Hematopoietic multipotent progenitor cell treated with erythropoietin and hydrocortisone succinate and interleukin-3 and kit ligand, for 8 days (in vitro differentiated cells): ENCODE measurements around the gene GJC1.
A peak's percentile ranks its signal among the peaks of the same experiment; 100 is the strongest.

Experiments
- DNase-seq: peaks from one replicate; pipeline ENCODE4 v3.0.0-alpha.2; 2015

Gene GJC1

DNA sequence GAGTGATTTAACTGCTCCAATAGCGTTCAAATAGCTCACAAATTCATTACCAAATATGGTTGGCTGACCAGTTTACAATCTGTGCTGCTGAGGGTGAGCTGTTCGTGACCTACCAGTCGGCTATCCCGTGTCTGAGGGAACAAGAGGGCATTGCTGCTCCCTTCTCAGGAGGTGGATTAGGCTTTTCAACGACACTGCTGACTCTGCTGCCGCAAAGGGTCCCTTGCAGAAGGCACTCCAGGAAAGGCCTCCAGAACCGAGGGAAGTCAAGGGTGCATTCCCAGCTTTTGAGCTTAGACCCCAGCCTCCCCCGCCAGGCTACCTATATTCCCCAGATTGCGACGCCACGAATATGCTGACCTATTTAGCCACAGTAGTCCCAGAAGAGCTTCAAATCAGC lies 32.3 kb downstream of the GJC1 start:
- no peak for DNase-seq

DNA sequence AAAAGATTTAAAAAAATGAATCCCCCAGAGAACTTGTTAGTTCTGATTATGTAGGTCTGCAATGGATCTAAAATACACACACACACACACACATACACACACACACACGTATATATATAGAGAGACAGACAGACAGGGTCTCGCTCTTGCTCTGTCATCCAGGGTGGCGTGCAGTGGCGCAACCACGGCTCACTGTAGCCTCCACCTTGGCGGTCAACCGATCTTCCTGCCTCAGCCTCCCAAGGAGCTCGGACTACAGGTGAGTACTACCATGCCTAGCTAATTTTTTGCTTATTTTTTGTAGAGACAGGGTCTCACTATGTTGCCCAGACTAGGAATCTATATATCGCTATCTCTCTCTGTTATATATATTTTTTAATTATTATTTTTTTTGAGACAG lies 33.4 kb downstream of the GJC1 start:
- DNase-seq = no peak

DNA sequence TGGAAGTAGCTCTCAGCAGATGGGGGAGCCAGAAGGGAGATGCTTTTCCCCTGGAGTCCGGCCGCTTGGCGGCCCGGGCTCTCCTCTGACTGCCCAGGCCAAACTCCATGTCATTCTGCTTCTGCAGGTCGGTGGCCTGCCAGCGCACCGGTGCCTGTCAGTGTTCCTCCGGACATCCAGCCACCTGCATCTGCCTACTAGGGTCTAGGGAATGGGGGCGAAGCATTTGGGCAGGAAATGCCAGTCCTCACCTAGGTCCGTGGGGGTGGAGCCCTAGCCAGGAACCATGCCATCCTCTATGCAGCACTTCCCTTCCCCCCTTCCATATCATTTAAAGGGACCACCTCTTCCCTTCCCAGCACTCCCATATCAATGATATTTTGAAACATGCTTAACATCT lies 34.2 kb downstream of the GJC1 start:
- DNase-seq = no peak

GRCh38 chr17:44795421-44795820 lies 34.7 kb downstream of the GJC1 start:
- no peak for DNase-seq

DNA sequence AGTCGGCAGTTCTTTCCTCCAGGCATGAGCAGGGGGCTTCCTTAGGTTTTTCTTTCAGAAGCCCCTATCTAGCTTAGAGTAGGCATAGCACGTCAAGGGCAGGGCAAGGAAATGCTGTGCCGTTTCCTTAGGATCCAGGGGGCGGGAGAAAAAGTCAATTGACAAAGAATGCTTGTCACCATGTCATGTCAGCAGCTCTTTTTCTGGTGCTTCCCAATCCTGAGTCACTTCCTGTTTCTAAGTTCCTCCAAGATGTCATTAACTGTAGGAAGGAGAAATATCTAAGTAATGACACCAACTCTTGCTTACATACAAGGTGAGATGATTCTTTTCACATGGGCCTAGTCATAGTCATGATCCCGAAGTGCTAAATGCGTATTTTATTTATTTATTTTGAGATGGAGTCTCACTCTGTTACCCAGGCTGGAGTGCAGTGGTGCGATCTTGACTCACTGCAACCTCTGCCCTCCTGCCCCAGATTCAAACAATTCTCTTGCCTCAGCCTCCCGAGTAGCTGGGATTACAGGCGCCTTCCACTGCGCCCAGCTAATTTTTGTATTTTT lies 35.2 kb downstream of the GJC1 start:
- DNase-seq = no peak

DNA sequence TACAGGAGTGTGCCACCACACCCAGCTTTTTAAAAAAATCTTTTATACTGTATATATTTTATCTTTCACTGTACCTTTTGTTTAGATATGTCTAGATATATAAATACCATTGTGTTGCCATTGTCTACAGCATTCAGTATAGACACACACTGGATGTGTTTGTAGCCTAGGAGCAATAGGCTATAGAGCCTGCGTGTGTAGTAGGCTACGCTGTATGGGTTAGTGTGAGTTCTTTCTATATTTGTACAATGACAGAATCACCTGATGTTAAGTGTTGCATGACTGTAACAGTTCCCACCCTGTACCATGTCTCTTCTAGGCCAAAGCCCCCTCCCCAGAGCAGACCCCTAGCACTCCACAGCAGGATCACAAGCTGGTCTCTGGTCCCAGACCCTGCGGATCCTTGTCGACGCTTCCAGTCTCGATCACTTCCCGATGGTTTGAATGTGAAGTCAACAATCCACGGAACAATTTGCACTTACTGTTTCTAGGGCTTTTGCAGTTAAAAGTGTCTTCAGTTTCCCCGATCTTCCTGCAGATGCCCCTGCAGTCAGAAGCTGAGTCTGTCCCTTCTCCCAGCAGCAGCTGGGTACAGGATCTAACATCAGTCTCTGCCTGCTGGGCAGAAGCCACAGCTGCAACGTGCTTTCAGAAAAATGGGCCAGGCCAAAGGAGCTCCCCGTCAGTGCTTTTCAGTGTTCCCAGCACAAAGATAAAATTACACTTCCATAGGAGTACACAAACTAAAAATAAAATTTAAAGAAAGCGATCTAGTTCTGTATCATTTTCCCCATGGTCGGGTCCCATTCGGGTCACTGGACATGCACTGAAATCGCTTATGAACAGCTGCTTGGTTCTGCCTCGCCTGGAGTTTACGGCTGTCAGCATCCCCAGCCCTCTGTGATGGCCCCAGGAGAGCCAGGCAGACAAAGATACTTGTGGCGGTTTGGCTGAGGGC lies 35.9 kb downstream of the GJC1 start:
- no peak for DNase-seq

DNA sequence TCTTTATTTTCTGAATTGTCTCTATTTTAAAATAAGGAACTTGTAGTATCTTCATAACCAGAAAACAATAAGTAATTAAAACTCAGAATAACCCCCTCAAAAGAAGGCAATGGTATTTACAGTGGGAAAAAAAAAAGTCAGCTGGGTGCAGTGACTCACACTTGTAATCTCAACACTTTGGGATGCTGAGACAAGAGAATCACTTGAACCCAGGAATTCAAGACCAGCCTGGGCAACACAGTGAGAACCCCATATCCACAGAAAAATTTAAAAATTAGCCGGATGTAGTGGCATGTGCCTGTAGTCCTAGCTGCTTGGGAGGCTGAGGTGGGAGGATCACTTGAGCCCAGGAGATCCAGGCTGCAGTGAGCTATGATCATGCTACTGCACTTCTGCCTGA lies 37.8 kb downstream of the GJC1 start:
- no peak for DNase-seq

DNA sequence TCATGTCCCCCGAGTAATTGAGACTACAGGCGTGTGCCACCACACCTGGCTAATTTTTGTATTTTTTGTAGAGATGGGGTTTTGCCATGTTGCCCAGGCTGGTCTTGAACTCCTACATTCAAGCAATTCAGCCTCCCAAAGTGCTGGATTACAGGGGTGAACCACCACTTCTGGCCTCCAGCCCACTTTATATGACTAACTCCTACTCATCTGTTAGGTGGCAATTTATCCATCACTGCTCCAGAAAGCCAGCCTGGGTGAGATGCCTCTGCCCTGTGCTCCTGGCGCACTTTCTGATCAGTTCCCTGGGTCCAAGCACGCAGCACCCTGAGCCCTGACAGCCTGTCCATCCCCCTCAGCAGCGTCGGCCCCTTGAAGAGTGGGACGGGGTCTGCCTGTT lies 41.9 kb downstream of the GJC1 start:
- DNase-seq = no peak

DNA sequence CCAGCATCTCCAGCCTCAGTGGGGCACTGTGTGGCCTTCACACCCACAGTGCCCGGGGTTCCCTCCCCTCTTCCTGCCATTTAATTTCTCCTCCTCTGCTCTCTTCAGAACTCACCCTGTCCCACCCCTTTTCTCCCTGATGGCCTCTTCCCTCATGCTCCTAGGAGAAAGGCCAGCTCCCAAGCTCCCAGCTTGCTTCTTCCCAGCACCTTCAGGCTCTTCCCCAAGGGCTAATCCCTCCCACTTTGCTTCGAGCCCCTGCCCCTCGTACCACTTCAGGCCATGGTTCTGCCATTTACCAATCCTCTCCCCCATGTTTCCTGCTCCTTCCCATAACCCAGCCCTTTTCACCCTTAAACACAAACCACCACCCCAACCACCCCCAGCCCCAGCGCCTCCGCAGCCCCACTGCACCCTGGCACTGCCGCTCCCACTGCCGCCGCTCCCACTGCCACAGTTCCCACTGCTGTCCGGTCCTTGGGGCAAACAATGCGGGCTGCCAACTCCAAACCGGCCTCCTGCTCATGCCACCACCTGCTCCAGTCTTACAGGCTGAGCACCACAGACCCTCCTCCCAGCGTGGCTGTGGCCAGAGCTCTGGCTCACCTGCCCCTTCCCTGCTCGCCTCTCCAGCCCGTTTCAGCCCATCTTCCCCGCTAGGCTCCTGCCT lies 42.7 kb downstream of the GJC1 start:
- DNase-seq = no peak

DNA sequence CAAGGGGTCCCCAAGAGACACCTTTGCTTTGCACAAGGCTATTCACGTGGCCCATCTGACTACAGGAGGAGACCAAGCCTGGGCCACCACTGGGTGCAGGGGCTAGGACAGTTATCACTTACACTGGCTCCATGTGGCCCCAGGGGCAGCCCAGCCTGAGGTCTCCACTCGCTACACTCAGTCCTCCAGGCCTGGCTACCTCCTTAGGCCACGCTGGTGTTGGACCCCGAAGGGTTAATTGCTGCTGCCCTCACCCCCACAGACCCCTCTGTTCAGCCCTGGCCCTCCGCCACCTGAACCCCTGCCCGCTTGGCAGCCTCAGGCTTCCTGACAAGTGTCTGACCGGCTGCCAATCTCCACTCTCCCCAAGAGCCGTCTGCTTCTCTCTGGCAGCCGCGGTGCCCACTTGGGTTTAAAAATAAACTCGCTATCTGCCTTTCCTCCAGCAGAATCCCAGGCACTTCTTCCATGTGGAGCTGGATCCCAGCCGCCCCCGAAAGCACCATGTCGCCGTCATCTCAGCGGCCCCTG lies 43.5 kb downstream of the GJC1 start:
- no peak for DNase-seq

DNA sequence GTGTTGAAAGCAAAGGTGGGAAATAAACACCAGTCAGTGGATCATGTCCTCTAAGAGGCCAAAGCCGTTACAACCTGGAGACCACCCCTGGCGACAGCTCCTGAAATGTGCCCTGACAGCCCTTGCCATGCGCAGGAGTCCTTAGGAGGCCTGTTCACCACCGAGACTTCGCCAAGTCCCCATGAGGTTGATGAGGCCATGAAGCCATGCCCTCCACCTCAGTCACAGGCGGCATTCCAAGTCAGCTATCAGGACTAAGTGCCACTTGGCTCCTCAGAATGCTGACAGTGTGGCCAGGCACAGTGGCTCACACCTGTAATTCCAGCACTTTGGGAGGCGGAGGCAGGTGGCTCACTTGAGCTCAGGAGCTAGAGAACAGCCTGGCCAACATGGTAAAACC lies 44.2 kb downstream of the GJC1 start:
- DNase-seq = no peak

GRCh38 chr17:44782326-44782850 lies 47.7 kb downstream of the GJC1 start:
- DNase-seq = no peak

DNA sequence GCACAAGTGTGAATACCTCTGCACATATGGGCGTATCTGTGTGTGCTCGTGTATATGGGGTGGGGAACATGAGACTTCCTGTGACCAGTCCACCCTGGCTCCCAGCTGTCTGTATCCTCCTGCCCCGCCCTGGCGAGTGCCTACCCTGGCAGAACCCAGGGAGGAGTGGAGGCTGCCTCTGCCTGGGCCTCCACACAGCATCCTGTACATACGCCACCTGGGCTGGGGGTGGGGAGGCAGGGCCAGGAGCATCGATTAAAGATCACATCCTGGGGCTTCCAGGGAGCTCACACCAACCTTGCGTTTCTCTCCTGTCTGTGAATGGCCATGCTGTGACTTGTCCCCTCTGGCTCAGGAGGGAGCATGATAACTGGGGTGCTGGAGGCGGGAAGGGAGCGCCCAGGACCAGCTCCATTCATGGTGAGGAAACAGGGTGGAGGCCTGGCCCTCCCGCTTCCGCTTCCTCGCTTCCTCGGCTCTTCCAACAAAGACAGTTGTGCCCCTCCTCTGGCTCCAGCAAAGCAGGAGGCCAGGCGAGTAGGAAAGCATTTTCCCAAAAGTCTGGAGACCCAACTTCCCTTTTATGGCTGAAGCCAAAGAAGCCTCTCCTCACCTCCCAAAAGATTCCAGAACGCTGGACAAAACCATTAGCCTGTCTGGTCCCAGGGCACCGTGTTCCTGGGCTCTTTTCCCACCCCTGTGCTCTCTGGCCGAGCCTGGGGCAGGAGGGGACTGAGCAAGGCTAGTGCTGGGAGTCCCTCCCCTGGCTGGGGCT lies 48.3 kb downstream of the GJC1 start:
- no peak for DNase-seq

DNA sequence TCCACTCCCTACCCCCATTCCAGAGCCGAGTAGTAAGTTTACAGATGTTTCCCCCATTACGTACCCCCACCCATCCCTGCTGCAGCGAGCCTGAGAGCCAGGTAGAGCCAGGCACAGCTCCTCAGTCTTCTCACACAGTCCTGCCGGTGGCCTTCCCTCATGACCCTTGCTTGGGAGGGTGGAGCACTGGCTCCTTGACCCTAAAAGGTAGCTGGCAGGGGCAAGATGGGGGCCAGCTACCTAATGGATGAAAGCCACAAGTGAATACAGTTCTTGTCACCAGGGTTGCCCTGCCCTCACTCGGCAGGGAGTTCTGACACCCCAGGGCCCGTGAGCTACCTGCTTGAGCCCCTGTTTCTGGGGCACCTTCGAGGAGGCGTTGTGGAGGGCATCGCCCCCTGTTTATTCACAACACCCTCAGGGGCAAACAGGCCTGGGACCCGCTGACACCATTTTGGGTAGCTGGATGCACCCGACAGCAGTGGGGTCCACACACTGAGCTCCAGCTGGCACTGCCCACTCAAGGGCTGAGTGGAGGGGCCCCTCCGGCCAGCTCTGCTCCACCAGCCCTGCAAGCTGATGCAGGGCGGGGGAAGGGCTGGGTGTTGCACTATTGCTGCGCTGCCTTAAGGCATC lies 49.1 kb downstream of the GJC1 start:
- DNase-seq = no peak

- DNase-seq = no peak
Observed at GRCh38 chr17:44780161-44780560, 49.9 kb downstream of the GJC1 start.

DNA sequence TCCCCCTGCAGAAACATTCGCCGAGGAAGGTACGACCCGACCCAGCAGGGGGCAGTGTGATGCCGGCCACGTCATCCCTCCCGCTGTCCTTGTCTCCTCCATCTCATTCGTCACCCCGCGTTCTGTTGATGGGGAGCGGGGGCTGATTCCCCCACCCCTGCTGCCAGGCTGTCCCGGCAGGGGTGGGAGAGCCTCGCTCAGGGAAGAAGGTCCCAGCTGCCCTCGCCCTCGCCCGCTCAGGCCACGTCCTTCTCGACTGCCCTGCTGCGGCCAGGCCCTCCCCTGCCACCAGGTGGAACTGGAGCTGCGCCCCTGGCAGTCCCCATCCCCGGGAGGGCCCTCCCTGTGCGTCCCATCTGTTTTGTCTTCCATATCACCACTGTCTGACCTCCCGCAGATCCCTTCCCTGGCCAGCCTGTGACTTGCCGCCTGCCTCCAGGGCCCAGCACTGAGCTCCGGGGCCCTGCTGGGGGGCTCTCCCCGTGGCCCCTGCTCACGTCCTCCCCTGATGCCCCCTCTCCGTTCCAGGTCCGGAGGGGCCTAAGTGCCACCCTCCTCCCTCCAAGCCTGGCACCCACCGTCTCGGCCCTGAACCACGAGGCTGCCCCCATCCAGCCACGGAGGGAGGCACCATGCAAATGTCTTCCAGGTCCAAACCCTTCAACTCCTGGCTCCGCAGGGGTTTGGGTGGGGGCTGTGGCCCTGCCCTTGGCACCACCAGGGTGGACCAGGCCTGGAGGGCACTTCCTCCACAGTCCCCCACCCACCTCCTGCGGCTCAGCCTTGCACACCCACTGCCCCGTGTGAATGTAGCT lies 50.7 kb downstream of the GJC1 start:
- DNase-seq = peak; percentile 70

- DNase-seq = no peak
Observed at GRCh38 chr17:44778656-44779210, 51.4 kb downstream of the GJC1 start.

DNA sequence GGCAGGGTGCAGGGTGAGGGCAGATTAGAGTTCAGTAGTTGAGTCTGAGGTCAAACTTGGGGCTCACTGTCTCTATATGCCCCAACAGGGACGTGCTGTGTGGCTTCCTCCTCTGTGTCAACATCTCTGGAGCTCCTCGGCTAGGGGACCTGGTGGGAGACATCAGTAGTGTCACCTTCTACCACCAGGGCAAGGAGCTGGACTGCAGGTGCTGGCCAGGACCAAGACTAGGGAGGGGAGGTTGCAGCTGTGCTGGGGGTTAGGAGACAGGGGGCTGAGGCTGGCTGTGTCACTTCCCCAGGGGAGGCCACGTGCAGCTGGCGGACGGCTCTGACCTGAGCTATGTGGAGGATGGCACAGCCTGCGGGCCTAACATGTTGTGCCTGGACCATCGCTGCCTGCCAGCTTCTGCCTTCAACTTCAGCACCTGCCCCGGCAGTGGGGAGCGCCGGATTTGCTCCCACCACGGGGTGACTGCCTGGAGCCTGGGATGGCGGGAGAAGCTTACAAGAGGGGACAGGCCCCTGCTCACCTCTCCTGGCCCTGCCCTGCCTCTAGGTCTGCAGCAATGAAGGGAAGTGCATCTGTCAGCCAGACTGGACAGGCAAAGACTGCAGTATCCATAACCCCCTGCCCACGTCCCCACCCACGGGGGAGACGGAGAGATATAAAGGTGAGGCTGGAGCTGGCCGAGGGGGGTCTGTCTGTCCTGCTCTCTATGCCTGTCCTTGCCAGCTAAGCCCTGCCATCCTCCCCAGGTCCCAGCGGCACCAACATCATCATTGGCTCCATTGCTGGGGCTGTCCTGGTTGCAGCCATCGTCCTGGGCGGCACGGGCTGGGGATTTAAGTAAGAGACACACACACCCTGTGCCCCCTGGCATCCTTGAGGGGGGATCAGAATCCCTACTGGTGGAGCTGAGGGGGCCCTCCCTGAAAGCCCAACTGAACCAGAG lies 52.4 kb downstream of the GJC1 start:
- no peak for DNase-seq

DNA sequence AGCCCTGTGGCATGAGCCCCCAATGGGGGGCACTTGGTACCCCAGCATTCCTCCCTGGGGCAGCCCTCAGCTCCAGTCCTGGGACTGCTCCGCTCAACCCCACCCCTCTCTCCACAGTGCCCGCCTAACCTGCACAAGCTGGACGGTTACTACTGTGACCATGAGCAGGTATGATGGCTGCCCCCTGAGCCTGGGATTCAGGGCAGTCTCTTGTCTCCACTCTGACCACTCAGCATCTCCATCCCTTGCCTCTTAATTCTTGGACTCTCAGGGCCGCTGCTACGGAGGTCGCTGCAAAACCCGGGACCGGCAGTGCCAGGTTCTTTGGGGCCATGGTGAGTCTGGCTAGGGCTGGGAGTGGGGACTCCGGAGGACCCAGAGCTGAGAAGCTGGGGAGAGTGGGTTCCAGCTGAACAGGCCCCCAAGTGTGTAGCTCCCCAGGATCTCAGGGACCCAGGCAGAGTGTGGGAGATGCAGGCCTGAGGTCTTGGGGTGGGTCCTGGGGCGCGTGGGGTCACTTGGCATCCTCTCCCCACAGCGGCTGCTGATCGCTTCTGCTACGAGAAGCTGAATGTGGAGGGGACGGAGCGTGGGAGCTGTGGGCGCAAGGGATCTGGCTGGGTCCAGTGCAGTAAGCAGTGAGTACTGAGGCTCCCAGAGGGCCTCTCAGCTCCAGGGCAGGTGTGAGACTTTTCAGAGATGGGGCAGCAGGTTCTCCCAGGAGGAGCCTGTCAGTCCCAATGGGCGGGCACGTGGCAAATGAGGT lies 53.3 kb downstream of the GJC1 start:
- DNase-seq = no peak
